GM13977 (cell line): Measurements from ENCODE around the gene SORL1-AS1.

Experiments used
- DNase-seq: peaks from one replicate; pipeline ENCODE4 v3.0.0; 2012; ENCODE audit warnings: low spot score
- in situ Hi-C: fragments of 300-500 bp; cut with MboI; formaldehyde crosslinking; loops from one replicate; pipeline ENCODE4 v1.12.0; 2022; ENCODE audit warnings: low sequenced_read_pairs, low pct_unique_long_range_greater_than_20kb, mixed read lengths, inconsistent platforms; ENCODE audit not compliant: unreplicated experiment
- TF ChIP-seq, protein P1 (sequence below): IDR thresholded peaks from 2 replicates; pipeline ENCODE4 v1.5.1; 2012; ENCODE audit warnings: mild to moderate bottlenecking, control low read depth; ENCODE audit not compliant: insufficient read depth; ENCODE audit errors: extremely low read depth, missing control alignments

Gene SORL1-AS1

DNA sequence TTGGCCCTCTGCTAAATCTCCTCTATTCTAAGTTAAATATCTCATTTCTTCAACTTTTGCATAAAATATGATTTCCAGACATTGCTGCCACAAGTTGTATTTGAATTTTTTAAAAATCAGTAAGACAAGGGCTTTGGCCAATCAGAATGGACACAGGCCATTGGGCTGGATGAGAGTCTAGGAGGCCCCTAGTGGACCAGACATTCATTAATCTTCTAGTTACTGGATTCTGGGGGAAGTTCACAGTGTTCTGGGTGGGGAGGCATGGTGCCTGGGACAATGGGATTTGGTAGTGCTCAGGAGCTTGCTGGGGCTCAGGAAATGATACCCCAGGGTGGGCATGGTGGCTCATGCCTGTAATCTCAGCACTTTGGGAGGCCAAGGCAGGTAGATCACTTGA lies 13.0 kb downstream of the SORL1-AS1 start:
- TF ChIP-seq, protein P1, sequence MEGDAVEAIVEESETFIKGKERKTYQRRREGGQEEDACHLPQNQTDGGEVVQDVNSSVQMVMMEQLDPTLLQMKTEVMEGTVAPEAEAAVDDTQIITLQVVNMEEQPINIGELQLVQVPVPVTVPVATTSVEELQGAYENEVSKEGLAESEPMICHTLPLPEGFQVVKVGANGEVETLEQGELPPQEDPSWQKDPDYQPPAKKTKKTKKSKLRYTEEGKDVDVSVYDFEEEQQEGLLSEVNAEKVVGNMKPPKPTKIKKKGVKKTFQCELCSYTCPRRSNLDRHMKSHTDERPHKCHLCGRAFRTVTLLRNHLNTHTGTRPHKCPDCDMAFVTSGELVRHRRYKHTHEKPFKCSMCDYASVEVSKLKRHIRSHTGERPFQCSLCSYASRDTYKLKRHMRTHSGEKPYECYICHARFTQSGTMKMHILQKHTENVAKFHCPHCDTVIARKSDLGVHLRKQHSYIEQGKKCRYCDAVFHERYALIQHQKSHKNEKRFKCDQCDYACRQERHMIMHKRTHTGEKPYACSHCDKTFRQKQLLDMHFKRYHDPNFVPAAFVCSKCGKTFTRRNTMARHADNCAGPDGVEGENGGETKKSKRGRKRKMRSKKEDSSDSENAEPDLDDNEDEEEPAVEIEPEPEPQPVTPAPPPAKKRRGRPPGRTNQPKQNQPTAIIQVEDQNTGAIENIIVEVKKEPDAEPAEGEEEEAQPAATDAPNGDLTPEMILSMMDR, result no peak
- DNase-seq, result no peak
- in situ Hi-C loops, result no loop called here

DNA sequence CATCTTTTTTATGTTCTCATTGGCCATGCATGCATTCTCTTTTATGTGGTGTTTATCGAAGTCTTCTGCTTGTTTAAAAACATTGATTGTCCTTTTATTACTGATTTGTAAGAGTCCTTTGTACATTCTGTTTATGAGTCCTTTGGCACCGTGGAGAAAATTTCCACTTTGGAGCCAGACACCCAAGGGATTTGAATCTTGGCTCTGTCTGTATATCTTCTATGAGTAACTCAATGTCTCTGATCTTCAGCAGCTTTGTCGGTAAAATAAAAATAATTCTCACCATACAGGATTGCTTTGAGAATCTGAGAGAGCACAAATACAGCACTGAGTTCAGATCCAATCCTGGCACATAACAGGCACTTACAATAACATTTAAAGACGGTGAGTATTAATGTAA lies 13.4 kb downstream of the SORL1-AS1 start:
- TF ChIP-seq, protein P1, result no peak
- in situ Hi-C loops, result no loop called here

DNA sequence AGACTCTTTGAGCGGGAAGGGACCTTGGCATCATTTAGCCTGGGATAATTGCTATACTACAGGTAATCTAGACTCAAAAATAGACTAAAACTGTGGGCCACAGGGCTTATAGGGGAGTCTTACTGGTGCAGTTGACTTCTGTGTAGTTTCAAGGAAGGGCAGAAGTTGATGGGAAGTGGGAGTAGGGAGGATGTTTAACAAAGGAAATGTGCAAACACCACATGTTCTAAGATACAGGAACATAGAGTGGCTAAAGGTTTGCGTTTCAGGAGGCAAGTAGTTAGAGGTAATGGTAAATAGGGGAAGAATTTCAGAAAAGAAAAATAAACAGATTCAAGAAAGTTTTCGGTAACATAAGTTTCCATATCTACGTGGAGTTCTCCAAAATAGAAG lies 15.1 kb downstream of the SORL1-AS1 start:
- in situ Hi-C loops, result no loop called here
- TF ChIP-seq, protein P1, result no peak
- no peak for DNase-seq

More for the DNA sequence above, 13.4 kb downstream of the SORL1-AS1 start:
- no peak for DNase-seq

DNA sequence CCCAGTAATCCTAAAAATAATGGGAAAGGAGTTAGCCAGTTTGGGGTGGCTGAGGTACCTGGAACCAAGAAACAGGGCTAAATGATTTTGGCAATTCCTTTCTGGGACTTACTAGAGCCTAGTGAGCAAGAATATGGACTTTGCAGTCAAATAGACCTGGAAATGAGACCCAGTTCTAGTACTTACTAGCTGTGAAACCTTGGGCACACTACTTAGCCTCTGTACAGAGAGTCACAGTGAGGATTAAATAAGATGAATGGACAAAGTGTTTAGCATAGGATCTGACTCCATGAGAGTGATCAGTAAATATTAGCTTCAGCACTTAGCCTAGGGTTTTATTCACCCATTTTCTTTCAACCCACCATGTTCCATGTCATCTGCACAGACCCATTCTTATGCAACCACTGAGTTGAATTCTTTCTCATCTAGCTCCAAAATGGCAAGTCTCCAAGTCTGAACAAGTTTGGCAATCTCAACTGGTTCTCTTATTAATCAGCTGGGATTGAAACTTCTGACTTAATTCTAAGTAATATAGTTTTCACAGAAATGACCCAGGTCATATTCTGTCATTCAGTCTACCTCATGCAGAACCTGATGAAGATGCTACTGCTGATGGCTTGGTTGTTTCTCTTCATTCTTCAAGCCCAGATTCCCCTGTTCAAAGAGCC lies 15.6 kb downstream of the SORL1-AS1 start:
- in situ Hi-C loops, result no loop called here
- TF ChIP-seq, protein P1, result no peak
- DNase-seq, result no peak

DNA sequence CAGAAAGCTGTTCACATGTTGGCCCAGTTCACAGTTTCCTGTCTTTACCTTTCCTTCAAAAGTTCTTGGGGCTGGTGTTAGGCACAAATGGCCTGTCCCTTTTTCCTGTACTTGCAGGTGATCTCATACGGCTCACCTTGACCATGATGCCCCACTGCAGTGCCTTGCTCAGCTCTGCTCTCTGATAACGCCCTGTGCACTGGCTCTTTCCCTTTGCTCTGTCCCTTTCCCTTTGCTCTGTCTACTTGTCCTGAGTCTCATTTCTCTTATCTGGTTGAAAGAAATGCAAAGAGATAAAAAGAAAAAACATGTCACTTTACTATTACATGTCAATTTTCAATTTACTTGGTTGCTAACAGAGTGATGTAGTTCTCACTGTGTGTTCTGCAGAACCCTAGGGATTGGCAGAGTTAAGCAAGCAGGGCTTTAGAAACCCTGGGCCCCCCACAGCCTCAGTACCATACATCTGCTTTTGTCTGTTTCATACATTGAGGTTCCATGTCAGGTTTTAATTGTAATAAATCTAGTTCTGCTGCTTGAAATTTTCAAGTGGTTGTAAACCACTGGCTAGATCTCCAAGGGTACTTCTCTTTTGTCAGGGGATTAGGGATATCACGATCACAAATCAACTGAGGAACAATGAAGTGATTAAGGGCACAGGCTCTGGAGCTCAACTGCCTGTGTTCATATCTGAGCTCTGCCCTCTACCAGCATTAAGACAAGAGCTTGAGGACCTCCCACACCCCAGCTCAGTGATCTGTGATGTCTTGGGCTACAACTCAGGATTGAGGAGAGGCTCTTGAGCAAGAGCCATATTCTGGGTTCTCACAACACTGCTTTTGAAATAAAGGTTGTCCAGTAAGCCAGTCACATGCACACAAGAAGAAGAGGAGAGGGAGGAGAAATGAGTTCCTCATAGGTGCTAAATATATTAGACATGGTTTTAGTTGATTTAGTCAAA lies 16.9 kb downstream of the SORL1-AS1 start:
- in situ Hi-C loops, result no loop called here
- DNase-seq, result no peak
- TF ChIP-seq, protein P1, result no peak

DNA sequence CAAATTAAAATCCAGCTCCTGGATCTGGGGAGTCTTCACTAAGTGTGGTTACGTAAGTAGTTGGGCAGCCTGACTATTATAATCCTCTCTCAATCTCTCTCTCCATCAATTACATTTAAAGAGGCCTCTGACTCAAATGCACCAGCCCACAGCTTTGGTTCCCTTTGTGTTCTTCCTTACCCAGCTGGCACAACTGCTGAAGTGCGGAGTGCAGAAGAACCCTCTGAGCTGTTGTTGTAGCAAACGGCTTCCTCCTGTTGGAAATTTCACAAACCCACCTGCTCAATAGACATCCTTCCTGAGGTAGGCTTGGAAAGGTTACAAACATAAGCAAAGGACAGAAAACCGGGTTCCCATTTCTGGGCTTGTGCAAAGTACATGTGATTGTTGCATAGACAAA lies 17.6 kb downstream of the SORL1-AS1 start:
- TF ChIP-seq, protein P1, result no peak
- DNase-seq, result no peak
- in situ Hi-C loops, result no loop called here
